Smooth muscle cell (in vitro differentiated cells): Measurements from ENCODE around the gene ABCA13. TPM values are rescaled to one million over a fixed set of nuclear protein-coding genes. Genes with fewer than 3 reads are reported as not detected.

Source experiments
- DNase-seq: peaks from one replicate; lab custom pipeline; 2025; ENCODE audit not compliant: unreplicated experiment; lab: John Stamatoyannopoulos, UW
- H2AFZ ChIP-seq: fragments of 200-600 bp; sonication (generic); 2 replicates; pipeline ENCODE4 v1.6.0; 2016; ENCODE audit warnings: antibody characterized with exemption, low read depth, mild to moderate bottlenecking
- H3F3A ChIP-seq: fragments of 200-600 bp; sonication (generic); 2 replicates; pipeline ENCODE4 v1.6.0; 2017; ENCODE audit warnings: antibody characterized with exemption, low read depth
- H3K27ac ChIP-seq: fragments of 200-600 bp; sonication (generic); 2 replicates; pipeline ENCODE4 v1.5.1; 2016; ENCODE audit warnings: low read depth, mild to moderate bottlenecking
- H3K27me3 ChIP-seq: fragments of 200-600 bp; sonication (generic); 2 replicates; pipeline ENCODE4 v1.6.1; 2016; ENCODE audit warnings: low read depth, mild to moderate bottlenecking
- H3K36me3 ChIP-seq: fragments of 200-600 bp; sonication (generic); 2 replicates; pipeline ENCODE4 v1.5.1; 2016; ENCODE audit warnings: low read depth
- H3K4me1 ChIP-seq: fragments of 200-600 bp; sonication (generic); 2 replicates; pipeline ENCODE4 v1.5.1; 2016; ENCODE audit warnings: low read depth
- H3K4me2 ChIP-seq: fragments of 200-600 bp; sonication (generic); 2 replicates; pipeline ENCODE4 v1.6.0; 2016; ENCODE audit warnings: mild to moderate bottlenecking
- H3K4me3 ChIP-seq: fragments of 200-600 bp; sonication (generic); 2 replicates; pipeline ENCODE4 v1.5.1; 2016; ENCODE audit warnings: mild to moderate bottlenecking
- H3K79me2 ChIP-seq: fragments of 200-600 bp; sonication (generic); 2 replicates; pipeline ENCODE4 v1.6.0; 2016; ENCODE audit warnings: low read depth, mild to moderate bottlenecking
- H3K9ac ChIP-seq: fragments of 200-600 bp; sonication (generic); 2 replicates; pipeline ENCODE4 v1.6.0; 2016; ENCODE audit warnings: low read depth
- H3K9me3 ChIP-seq: fragments of 200-600 bp; sonication (generic); replicated peaks from 2 replicates; pipeline ENCODE4 v1.5.1; 2016; ENCODE audit warnings: low read depth
- H4K20me1 ChIP-seq: fragments of 200-600 bp; sonication (generic); 2 replicates; pipeline ENCODE4 v1.6.0; 2016; ENCODE audit warnings: low read depth
- CTCF ChIP-seq: fragments of 200-600 bp; sonication (generic); IDR thresholded peaks from 2 replicates; pipeline ENCODE4 v1.5.1; 2017; ENCODE audit warnings: borderline replicate concordance, mild to moderate bottlenecking, antibody characterized with exemption; ENCODE audit not compliant: insufficient read depth, poor library complexity, severe bottlenecking
- WGBS: methylation state at CpG from one replicate; pipeline ENCODE4 v1.1.7; 2016; ENCODE audit warnings: low lambda C conversion rate; 5-methylcytosine and 5-hydroxymethylcytosine counted together
- polyA plus RNA-seq: library from polyadenylated mRNA; unstranded; fragments of >200 nt; fragmentation: Nextera tagmentation; extraction: Ambion mirVana; gene quantifications from 2 replicates; pipeline ENCODE4 v1.2.1, GENCODE V29; 2016
- total RNA-seq: library from RNA; depleted of rRNA; stranded (reverse); fragments of >200 nt; gene quantifications from 2 replicates; pipeline ENCODE4 v1.2.3, GENCODE V29; 2014

Gene ABCA13
- total and polyA plus RNA-seq, 2 experiments from 2014 or later: not detected

- no peak for DNase-seq
- Histone ChIP-seq H3K9me3 (no peaks in the 10 kb centered on the region), H3K79me2 (no peaks in the 10 kb centered on the region), H3K27me3 (peaks cover 3% of the 10 kb centered on the region), H4K20me1 (no peaks in the 10 kb centered on the region), H3F3A (no peaks in the 10 kb centered on the region), H3K4me1 (no peaks in the 10 kb centered on the region), H3K36me3 (no peaks in the 10 kb centered on the region), H3K27ac (no peak overlapping the region), H3K4me2 (no peak overlapping the region), H3K9ac (no peak overlapping the region), H3K4me3 (no peak overlapping the region), H2AFZ (no peak overlapping the region)
- 86% methylated on average over 1 of the region's 1 CpG for WGBS
- TF ChIP-seq CTCF: no peak
These were observed 231.5 kb downstream of the ABCA13 start for GRCh38 chr7:48402721-48403120.

DNA sequence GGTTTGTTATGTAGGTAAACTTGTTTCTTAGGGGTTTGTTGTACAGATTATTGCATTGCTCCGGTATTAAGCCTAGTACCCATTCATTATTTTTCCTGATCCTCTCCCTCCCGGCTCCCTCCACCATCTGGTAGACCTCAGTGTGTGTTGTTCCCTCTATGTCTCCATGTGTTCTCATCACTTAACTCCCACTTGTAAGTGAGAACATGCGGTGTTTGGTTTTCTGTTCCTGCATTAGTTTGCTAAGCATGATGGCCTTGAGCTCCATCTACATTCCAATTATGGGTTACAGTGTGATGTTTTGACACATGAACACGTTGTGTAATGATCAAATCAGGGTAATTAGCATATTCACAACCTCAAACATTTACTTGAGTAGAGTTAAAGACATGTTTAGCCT lies 237.5 kb downstream of the ABCA13 start:
- Histone ChIP-seq H3F3A (no peaks in the 10 kb centered on the region), H3K79me2 (no peaks in the 10 kb centered on the region), H3K27ac (no peak overlapping the region), H3K27me3 (no peaks in the 10 kb centered on the region), H3K9ac (no peak overlapping the region), H4K20me1 (no peaks in the 10 kb centered on the region), H3K36me3 (no peaks in the 10 kb centered on the region), H2AFZ (no peak overlapping the region), H3K4me1 (no peaks in the 10 kb centered on the region), H3K4me2 (no peak overlapping the region), H3K4me3 (no peak overlapping the region), H3K9me3 (no peaks in the 10 kb centered on the region)
- 85% methylated on average over 4 of the region's 4 CpGs for WGBS
- TF ChIP-seq CTCF: no peak
- no peak for DNase-seq

DNA sequence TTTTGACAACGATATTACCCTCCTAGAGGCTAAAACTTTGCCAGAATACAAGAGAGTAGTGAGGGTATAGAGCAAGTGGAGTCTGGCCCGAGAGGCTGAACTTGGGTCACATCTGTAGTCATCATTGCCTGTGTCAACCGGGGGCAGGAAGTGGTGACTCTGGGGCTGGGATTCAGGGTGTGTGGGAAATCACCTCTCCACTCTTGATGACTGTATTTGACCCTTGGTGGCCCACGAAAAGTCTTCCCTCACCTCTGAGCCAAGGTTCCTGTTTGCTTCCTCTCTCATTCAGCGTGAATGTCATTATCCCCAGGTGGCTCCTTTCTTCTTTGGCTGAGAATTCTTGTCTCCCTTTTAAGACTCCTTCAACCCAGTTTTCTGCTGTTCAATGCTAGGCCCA lies 240.4 kb downstream of the ABCA13 start:
- Histone ChIP-seq H4K20me1 (no peaks in the 10 kb centered on the region), H3K27ac (no peak overlapping the region), H3F3A (no peaks in the 10 kb centered on the region), H3K4me2 (no peak overlapping the region), H3K9me3 (no peaks in the 10 kb centered on the region), H3K79me2 (no peaks in the 10 kb centered on the region), H3K4me3 (no peak overlapping the region), H3K36me3 (no peaks in the 10 kb centered on the region), H3K4me1 (no peaks in the 10 kb centered on the region), H3K27me3 (no peaks in the 10 kb centered on the region), H2AFZ (no peak overlapping the region), H3K9ac (no peak overlapping the region)
- TF ChIP-seq CTCF: no peak
- DNase-seq: no peak
- 91% methylated on average over 5 of the region's 5 CpGs for WGBS

DNA sequence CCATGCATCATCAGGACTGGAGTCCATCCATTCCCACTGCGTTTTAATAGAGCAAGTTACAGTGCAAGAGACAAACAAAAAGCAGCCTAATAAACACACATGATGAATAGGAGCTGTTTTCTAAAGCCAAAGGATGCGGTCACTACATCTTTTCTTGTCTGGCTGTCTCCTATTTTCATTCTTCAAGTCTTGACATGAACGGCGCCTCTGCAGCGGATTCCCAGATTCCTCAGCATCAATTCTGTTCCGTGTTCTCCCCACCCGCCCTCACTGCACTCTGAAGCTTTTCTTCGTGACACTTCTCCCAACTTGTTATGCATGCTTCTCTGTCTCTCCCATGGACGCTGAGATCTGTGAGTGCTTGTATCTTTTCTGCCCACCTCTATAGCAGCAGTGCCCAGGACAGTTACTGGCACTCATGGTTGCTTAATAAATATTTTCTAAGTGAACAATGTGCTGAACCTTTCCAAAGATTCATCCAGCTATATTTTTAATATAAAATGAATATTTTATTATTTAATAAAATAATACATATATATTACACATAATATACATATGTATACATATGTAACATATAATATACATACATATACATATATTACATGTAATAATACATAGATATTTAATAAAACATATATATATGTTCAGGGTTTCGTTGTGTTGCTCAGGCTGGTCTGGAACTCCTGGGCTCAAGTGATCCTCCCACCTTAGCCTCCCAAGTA lies 242.9 kb downstream of the ABCA13 start:
- Histone ChIP-seq H3K4me2 (no peak overlapping the region), H3F3A (no peaks in the 10 kb centered on the region), H2AFZ (no peak overlapping the region), H3K36me3 (no peaks in the 10 kb centered on the region), H3K4me1 (no peaks in the 10 kb centered on the region), H3K9ac (no peak overlapping the region), H3K27me3 (no peaks in the 10 kb centered on the region), H3K9me3 (no peaks in the 10 kb centered on the region), H3K79me2 (no peaks in the 10 kb centered on the region), H3K27ac (no peak overlapping the region), H3K4me3 (no peak overlapping the region), H4K20me1 (no peaks in the 10 kb centered on the region)
- no peak for DNase-seq
- TF ChIP-seq CTCF: no peak
- 89% methylated on average over 10 of the region's 10 CpGs for WGBS
